RWPE2 (cell line): ENCODE measurements around the gene TECTA.

Experiments used
- ATAC-seq: fragments of 200-7000 bp; cut with Tn5 transposase; 3 replicates; pipeline ENCODE4 v1.9.1; 2021; ENCODE audit warnings: low read depth
- DNase-seq: peaks from one replicate; pipeline ENCODE4 v3.0.0-alpha.2; 2020; ENCODE audit warnings: low spot score
- H3K27ac ChIP-seq: fragments of 450-650 bp; 2 replicates; pipeline ENCODE4 v1.5.1; 2017; ENCODE audit warnings: mild to moderate bottlenecking; ENCODE audit not compliant: poor library complexity, severe bottlenecking
- H3K27me3 ChIP-seq: fragments of 250-450 bp; sonication (Bioruptor Pico); 2 replicates; pipeline ENCODE4 v1.5.1; 2021; ENCODE audit warnings: mild to moderate bottlenecking, moderate library complexity; ENCODE audit not compliant: insufficient read depth, poor library complexity, severe bottlenecking
- H3K36me3 ChIP-seq: fragments of 250-450 bp; sonication (Bioruptor Pico); 2 replicates; pipeline ENCODE4 v1.5.1; 2020; ENCODE audit warnings: low read depth, mild to moderate bottlenecking, moderate library complexity
- H3K4me1 ChIP-seq: fragments of 250-450 bp; sonication (Bioruptor Pico); 2 replicates; pipeline ENCODE4 v1.5.1; 2021; ENCODE audit warnings: mild to moderate bottlenecking, moderate library complexity; ENCODE audit not compliant: insufficient read depth, poor library complexity, severe bottlenecking
- H3K4me3 ChIP-seq: fragments of 250-450 bp; sonication (Bioruptor Pico); 2 replicates; pipeline ENCODE4 v1.5.1; 2021; ENCODE audit warnings: mild to moderate bottlenecking, moderate library complexity; ENCODE audit not compliant: severe bottlenecking
- H3K9me3 ChIP-seq: fragments of 250-450 bp; sonication (Bioruptor Pico); 2 replicates; pipeline ENCODE4 v1.5.1; 2021; ENCODE audit warnings: mild to moderate bottlenecking, moderate library complexity; ENCODE audit not compliant: severe bottlenecking
- TF ChIP-seq, protein P1 (sequence below): fragments of 450-650 bp; IDR thresholded peaks from one replicate; pipeline ENCODE4 v1.5.1; 2017; ENCODE audit warnings: mild to moderate bottlenecking, moderate library complexity; ENCODE audit not compliant: poor library complexity, severe bottlenecking

The TECTA gene

DNA sequence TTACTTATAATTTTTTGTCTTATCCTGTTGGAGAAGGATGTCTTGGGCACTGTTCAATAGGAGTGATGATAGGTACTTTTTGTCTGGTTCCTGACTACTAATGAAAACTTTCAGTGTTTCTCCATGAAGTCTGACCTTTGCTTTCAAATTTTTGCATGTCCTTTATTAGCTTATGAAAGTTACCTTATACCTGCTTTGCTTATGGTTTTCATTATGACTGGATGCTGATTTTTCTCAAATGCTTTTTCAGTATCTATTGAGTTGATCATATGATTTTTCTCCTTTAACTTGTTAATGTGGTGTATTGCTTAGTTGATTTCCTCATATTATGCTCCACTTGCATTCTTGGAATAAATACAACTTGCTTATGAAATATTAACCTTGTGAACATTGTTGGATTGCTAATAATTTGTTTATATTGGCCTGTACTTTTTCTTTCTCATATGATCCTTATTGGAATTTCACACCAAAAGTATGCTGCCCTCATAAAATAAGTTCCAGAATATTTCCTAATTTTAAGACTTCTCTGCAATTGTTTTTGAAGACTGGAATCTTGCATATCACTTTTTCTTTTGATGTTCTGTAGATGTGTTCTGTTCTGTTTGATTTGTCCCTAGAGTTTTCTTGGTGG is 106.6 kb downstream of the TECTA start:
- ATAC-seq (no peak), DNase-seq (no peak)
- no peak overlapping the region for H3K4me3 ChIP-seq
- no peaks in the 10 kb centered on the region for H3K9me3 ChIP-seq
- H3K27ac ChIP-seq: no peak overlapping the region
- no peaks in the 10 kb centered on the region for H3K36me3 ChIP-seq
- no peaks in the 10 kb centered on the region for H3K4me1 ChIP-seq
- TF ChIP-seq, protein P1, sequence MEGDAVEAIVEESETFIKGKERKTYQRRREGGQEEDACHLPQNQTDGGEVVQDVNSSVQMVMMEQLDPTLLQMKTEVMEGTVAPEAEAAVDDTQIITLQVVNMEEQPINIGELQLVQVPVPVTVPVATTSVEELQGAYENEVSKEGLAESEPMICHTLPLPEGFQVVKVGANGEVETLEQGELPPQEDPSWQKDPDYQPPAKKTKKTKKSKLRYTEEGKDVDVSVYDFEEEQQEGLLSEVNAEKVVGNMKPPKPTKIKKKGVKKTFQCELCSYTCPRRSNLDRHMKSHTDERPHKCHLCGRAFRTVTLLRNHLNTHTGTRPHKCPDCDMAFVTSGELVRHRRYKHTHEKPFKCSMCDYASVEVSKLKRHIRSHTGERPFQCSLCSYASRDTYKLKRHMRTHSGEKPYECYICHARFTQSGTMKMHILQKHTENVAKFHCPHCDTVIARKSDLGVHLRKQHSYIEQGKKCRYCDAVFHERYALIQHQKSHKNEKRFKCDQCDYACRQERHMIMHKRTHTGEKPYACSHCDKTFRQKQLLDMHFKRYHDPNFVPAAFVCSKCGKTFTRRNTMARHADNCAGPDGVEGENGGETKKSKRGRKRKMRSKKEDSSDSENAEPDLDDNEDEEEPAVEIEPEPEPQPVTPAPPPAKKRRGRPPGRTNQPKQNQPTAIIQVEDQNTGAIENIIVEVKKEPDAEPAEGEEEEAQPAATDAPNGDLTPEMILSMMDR: no peak
- peaks cover 25% of the 10 kb centered on the region for H3K27me3 ChIP-seq

DNA sequence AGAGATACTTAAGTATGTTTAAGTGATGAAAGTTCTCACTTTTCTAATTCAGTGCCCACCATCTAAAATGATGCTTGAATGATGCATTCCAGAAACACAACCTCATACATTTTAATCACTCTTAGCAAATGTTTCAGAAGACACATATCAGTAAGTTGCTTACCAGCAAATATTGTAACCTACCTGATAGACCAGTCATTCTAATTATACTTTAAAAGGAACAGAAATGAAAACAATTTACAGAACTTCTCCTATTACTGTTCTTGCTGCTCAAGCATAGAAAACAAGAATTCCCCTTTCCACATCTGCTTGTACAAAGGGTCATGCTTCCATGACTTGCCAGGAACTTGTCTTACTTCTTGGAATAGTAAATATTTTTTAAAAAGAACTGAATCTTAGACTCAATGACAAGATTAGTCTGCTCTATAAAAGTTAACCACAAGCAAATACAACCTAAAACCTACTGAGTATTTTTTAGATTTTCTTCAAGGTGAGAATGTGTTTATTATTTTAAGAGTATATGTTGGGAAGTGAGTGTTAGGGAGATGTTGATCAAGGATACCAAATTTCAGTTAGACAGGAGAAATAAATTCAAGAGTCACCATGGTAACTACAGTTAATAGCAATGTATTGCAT is 109.5 kb downstream of the TECTA start:
- no peak for ATAC-seq
- H3K27ac ChIP-seq: no peak overlapping the region
- H3K27me3 ChIP-seq: peaks cover 24% of the 10 kb centered on the region
- DNase-seq: no peak
- no peaks in the 10 kb centered on the region for H3K9me3 ChIP-seq
- no peaks in the 10 kb centered on the region for H3K4me1 ChIP-seq
- no peaks in the 10 kb centered on the region for H3K36me3 ChIP-seq
- H3K4me3 ChIP-seq: no peak overlapping the region
- TF ChIP-seq, protein P1: no peak

DNA sequence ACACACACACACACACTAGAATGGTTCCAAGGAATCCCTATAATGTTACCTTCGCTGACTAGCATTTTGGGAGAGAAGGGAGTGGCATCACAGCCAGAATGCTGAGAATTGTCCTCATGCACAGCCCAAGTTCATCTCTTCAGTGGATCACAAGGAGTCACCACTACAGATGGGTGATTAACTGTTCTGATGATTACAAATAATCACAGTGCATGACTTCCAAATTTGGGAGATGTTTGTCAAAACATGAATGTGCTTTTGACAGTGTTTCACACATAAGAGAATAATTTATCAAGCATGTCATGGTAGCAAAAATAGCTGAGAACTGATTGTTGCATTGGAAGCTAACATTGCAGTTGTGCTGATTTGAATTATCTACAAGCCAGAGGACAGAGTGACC is 110.6 kb downstream of the TECTA start:
- no peaks in the 10 kb centered on the region for H3K4me1 ChIP-seq
- no peaks in the 10 kb centered on the region for H3K36me3 ChIP-seq
- ATAC-seq (no peak), DNase-seq (no peak)
- H3K27ac ChIP-seq: no peak overlapping the region
- no peak overlapping the region for H3K4me3 ChIP-seq
- no peaks in the 10 kb centered on the region for H3K9me3 ChIP-seq
- H3K27me3 ChIP-seq: peaks cover 13% of the 10 kb centered on the region
- TF ChIP-seq, protein P1: no peak

DNA sequence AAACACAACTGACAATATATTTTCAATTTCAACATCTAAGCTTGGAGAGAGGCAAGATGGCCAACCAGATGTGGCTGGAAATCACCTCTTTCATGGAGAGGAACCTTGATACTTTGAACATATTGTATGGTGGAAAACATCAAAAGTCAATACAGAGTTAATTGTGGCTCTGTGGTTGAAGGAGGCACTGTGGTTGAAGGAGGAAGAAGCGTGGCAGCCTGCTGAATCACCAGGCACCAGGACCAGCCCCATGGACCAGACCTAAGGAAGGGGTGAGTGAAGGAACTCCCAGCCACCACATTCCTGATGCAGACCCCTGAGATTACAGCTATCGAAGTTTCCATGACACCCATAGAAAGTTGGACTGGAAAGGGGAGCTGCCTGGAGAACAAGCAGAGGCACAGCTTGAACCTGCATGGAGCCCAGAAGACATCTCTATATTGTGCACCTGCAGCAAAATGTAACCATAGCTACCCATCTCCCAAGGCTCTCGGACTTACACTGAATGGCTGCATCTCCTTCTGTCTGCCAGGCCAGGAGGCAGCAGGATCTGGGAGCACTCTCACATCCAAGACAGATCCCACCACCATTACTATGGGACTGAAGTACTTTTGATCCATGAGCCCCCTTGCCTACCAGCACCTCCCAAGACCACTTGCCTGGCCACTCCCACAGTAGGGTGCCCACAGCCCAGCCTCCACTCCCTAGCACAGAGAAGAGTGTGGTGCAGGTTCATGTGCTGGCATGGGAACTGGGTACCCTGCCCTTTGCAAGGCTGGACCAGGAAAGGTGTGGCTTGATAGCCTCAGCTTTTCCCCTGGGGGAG is 111.7 kb downstream of the TECTA start:
- Histone ChIP-seq H3K9me3 (no peaks in the 10 kb centered on the region), H3K4me1 (no peaks in the 10 kb centered on the region), H3K27me3 (peaks cover 3% of the 10 kb centered on the region), H3K27ac (no peak overlapping the region), H3K4me3 (no peak overlapping the region), H3K36me3 (no peaks in the 10 kb centered on the region)
- DNase-seq: no peak
- TF ChIP-seq, protein P1: no peak
- no peak for ATAC-seq
